SK-N-SH treated with all-trans-retinoic acid at 6 μM for 48 hours (cell line): ENCODE data around the gene OBI1.

ENCODE experiments used
- ATAC-seq: fragments of 200-7000 bp; cut with Tn5 transposase; 3 replicates; pipeline ENCODE4 v1.9.1; 2020; ENCODE audit warnings: mild to moderate bottlenecking, moderate library complexity
- ARNTL ChIP-seq: fragments of 450-650 bp; formaldehyde crosslinking; IDR thresholded peaks from 2 replicates; pipeline ENCODE4 v1.5.0; 2020; ENCODE audit warnings: low read depth, mild to moderate bottlenecking, moderate library complexity, borderline replicate concordance
- BACH2 ChIP-seq: fragments of 250-450 bp; sonication (Bioruptor Pico); IDR thresholded peaks from 2 replicates; pipeline ENCODE4 v1.9.0; 2021; ENCODE audit warnings: mild to moderate bottlenecking, borderline replicate concordance
- CSDC2 ChIP-seq: fragments of 250-450 bp; sonication (Bioruptor Pico); IDR thresholded peaks from 2 replicates; pipeline ENCODE4 v1.5.0; 2020; ENCODE audit warnings: mild to moderate bottlenecking, moderate library complexity
- ESRRG ChIP-seq: fragments of 250-450 bp; sonication (Bioruptor Pico); IDR thresholded peaks from 2 replicates; pipeline ENCODE4 v1.6.1; 2021; ENCODE audit warnings: mild to moderate bottlenecking
- GLIS3 ChIP-seq: fragments of 250-450 bp; sonication (Bioruptor Pico); IDR thresholded peaks from 2 replicates; pipeline ENCODE4 v1.5.0; 2020; ENCODE audit warnings: mild to moderate bottlenecking, moderate library complexity
- ISL1 ChIP-seq: fragments of 250-450 bp; sonication (Bioruptor Pico); IDR thresholded peaks from 2 replicates; pipeline ENCODE4 v2.1.2; 2022; ENCODE audit warnings: mild to moderate bottlenecking, moderate library complexity
- OSR1 ChIP-seq: fragments of 250-450 bp; sonication (Bioruptor Pico); IDR thresholded peaks from 2 replicates; pipeline ENCODE4 v1.8.0; 2022; ENCODE audit warnings: moderate library complexity, mild to moderate bottlenecking, inconsistent platforms
- PATZ1 ChIP-seq: fragments of 250-450 bp; sonication (Bioruptor Pico); IDR thresholded peaks from 2 replicates; pipeline ENCODE4 v1.8.0; 2020; ENCODE audit warnings: mild to moderate bottlenecking, moderate library complexity, borderline replicate concordance
- POU6F1 ChIP-seq: fragments of 250-450 bp; sonication (Bioruptor Pico); IDR thresholded peaks from 2 replicates; pipeline ENCODE4 v1.8.0; 2021; ENCODE audit warnings: low read depth, mild to moderate bottlenecking, moderate library complexity, borderline replicate concordance
- PPARA ChIP-seq: fragments of 250-450 bp; sonication (Bioruptor Pico); IDR thresholded peaks from 2 replicates; pipeline ENCODE4 v1.5.0; 2020; ENCODE audit warnings: mild to moderate bottlenecking, borderline replicate concordance
- RARB ChIP-seq: fragments of 250-450 bp; sonication (Bioruptor Pico); IDR thresholded peaks from 2 replicates; pipeline ENCODE4 v1.8.0; 2021; ENCODE audit warnings: mild to moderate bottlenecking, moderate library complexity
- SNAI2 ChIP-seq: fragments of 250-450 bp; sonication (Bioruptor Pico); IDR thresholded peaks from 2 replicates; pipeline ENCODE4 v1.5.0; 2020; ENCODE audit warnings: mild to moderate bottlenecking, moderate library complexity
- TCF4 ChIP-seq: fragments of 250-450 bp; sonication (Bioruptor Pico); IDR thresholded peaks from 2 replicates; pipeline ENCODE4 v1.8.0; 2021; ENCODE audit warnings: mild to moderate bottlenecking, moderate library complexity, borderline replicate concordance
- TOX ChIP-seq: fragments of 250-450 bp; sonication (Bioruptor Pico); IDR thresholded peaks from 2 replicates; pipeline ENCODE4 v1.8.0; 2021; ENCODE audit warnings: mild to moderate bottlenecking, moderate library complexity, borderline replicate concordance
- TSHZ2 ChIP-seq: fragments of 250-450 bp; sonication (Bioruptor Pico); IDR thresholded peaks from 2 replicates; pipeline ENCODE4 v1.5.0; 2020; ENCODE audit warnings: mild to moderate bottlenecking, moderate library complexity
- ZC3H10 ChIP-seq: fragments of 250-450 bp; sonication (Bioruptor Pico); IDR thresholded peaks from 2 replicates; pipeline ENCODE4 v1.5.1; 2021; ENCODE audit warnings: mild to moderate bottlenecking, moderate library complexity
- ZFP3 ChIP-seq: fragments of 250-450 bp; sonication (Bioruptor Pico); IDR thresholded peaks from 2 replicates; pipeline ENCODE4 v1.5.0; 2020; ENCODE audit warnings: mild to moderate bottlenecking, moderate library complexity
- ZFP30 ChIP-seq: fragments of 450-650 bp; formaldehyde crosslinking; IDR thresholded peaks from 2 replicates; pipeline ENCODE4 v1.5.0; 2022; ENCODE audit warnings: mild to moderate bottlenecking, moderate library complexity
- ZNF565 ChIP-seq: fragments of 450-650 bp; formaldehyde crosslinking; conservative IDR thresholded peaks from 2 replicates; pipeline ENCODE4 v1.5.0; 2020; ENCODE audit warnings: low read depth, mild to moderate bottlenecking, moderate library complexity
- ZNF70 ChIP-seq: fragments of 450-650 bp; formaldehyde crosslinking; IDR thresholded peaks from 2 replicates; pipeline ENCODE4 v1.5.0; 2020; ENCODE audit warnings: mild to moderate bottlenecking, moderate library complexity
- ZNF8 ChIP-seq: fragments of 450-650 bp; formaldehyde crosslinking; IDR thresholded peaks from 2 replicates; pipeline ENCODE4 v1.5.0; 2020; ENCODE audit warnings: mild to moderate bottlenecking, moderate library complexity

The OBI1 gene

GRCh38 chr13:78623132-78623531, 35.8 kb downstream of the OBI1 start:
- TF ChIP-seq POU6F1 (CRISPR knock-in tag) (no peak), PPARA (CRISPR knock-in tag) (no peak), ZNF565 (no peak), TCF4 (no peak), BACH2 (no peak), ESRRG (CRISPR knock-in tag) (no peak), ZNF70 (CRISPR knock-in tag) (no peak), OSR1 (CRISPR knock-in tag) (no peak), ZFP30 (CRISPR knock-in tag) (no peak), ISL1 (CRISPR knock-in tag) (no peak), PATZ1 (no peak), TOX (CRISPR knock-in tag) (no peak)
- TF ChIP-seq, all 23 proteins: peak for 0
- no peak for ATAC-seq

- ATAC-seq = no peak
- no peak for TF ChIP-seq SNAI2 (CRISPR knock-in tag)
- TF ChIP-seq TCF4 = no peak
- no peak for TF ChIP-seq CSDC2 (CRISPR knock-in tag)
- TF ChIP-seq PATZ1 = no peak
- TF ChIP-seq GLIS3 (CRISPR knock-in tag) = no peak
- no peak for TF ChIP-seq OSR1 (CRISPR knock-in tag)
- no peak for TF ChIP-seq ESRRG (CRISPR knock-in tag)
- no peak for TF ChIP-seq ISL1 (CRISPR knock-in tag)
- TF ChIP-seq ZFP3 (CRISPR knock-in tag) = no peak
- no peak for TF ChIP-seq ZNF70 (CRISPR knock-in tag)
- no peak for TF ChIP-seq ZC3H10 (CRISPR knock-in tag)
- TF ChIP-seq ARNTL (CRISPR knock-in tag) = no peak
- no peak for TF ChIP-seq PPARA (CRISPR knock-in tag)
- TF ChIP-seq BACH2 = no peak
- no peak for TF ChIP-seq ZNF8 (CRISPR knock-in tag)
- TF ChIP-seq ZFP30 (CRISPR knock-in tag) = no peak
- TF ChIP-seq RARB (CRISPR knock-in tag) = no peak
- TF ChIP-seq, all 23 proteins: peak for 0
Measured at GRCh38 chr13:78620936-78621470, 38.0 kb downstream of the OBI1 start.

GRCh38 chr13:78618411-78618810, 40.5 kb downstream of the OBI1 start:
- ATAC-seq = no peak
- TF ChIP-seq GLIS3 (CRISPR knock-in tag) = no peak
- no peak for TF ChIP-seq ZNF8 (CRISPR knock-in tag)
- TF ChIP-seq CSDC2 (CRISPR knock-in tag) = no peak
- TF ChIP-seq ZC3H10 (CRISPR knock-in tag) = no peak
- no peak for TF ChIP-seq OSR1 (CRISPR knock-in tag)
- no peak for TF ChIP-seq ARNTL (CRISPR knock-in tag)
- TF ChIP-seq ISL1 (CRISPR knock-in tag) = no peak
- no peak for TF ChIP-seq TCF4
- no peak for TF ChIP-seq BACH2
- TF ChIP-seq ESRRG (CRISPR knock-in tag) = no peak
- no peak for TF ChIP-seq ZFP30 (CRISPR knock-in tag)
- no peak for TF ChIP-seq ZFP3 (CRISPR knock-in tag)
- TF ChIP-seq PPARA (CRISPR knock-in tag) = no peak
- TF ChIP-seq POU6F1 (CRISPR knock-in tag) = no peak
- no peak for TF ChIP-seq RARB (CRISPR knock-in tag)
- TF ChIP-seq ZNF70 (CRISPR knock-in tag) = no peak
- no peak for TF ChIP-seq SNAI2 (CRISPR knock-in tag)
- no peak for TF ChIP-seq TSHZ2 (CRISPR knock-in tag)
